ENCODE results near the gene GAS6.

- TF ChIP-seq BHLHE40 (IDR thresholded peaks at IDR 0.05; ENCODE audit: borderline replicate concordance): no peak
- no peak for TF ChIP-seq SUZ12 (IDR thresholded peaks at IDR 0.05)
- TF ChIP-seq SP1 (IDR thresholded peaks at IDR 0.05): no peak
- TF ChIP-seq TARDBP (IDR thresholded peaks at IDR 0.05): no peak
- no peak for TF ChIP-seq FOXM1 (IDR thresholded peaks at IDR 0.05; ENCODE audit: borderline replicate concordance)
- no peak for TF ChIP-seq ELF4 (IDR thresholded peaks at IDR 0.05)
- TF ChIP-seq ZNF384 (IDR thresholded peaks at IDR 0.05): no peak
- TF ChIP-seq, protein P1, sequence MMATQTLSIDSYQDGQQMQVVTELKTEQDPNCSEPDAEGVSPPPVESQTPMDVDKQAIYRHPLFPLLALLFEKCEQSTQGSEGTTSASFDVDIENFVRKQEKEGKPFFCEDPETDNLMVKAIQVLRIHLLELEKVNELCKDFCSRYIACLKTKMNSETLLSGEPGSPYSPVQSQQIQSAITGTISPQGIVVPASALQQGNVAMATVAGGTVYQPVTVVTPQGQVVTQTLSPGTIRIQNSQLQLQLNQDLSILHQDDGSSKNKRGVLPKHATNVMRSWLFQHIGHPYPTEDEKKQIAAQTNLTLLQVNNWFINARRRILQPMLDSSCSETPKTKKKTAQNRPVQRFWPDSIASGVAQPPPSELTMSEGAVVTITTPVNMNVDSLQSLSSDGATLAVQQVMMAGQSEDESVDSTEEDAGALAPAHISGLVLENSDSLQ (IDR thresholded peaks at IDR 0.05): no peak
- TF ChIP-seq FOXK2 (IDR thresholded peaks at IDR 0.05): no peak
Observed at GRCh38 chr13:113784645-113785024, 79.2 kb downstream of the GAS6 start.
